ENCODE measurements around the gene PLCXD3. TPM values are rescaled to one million over a fixed set of nuclear protein-coding genes. Genes with fewer than 3 reads are reported as not detected.

The PLCXD3 gene
- total RNA-seq, 1 experiment from 2014 or later: 5.0 TPM

- TF ChIP-seq, protein P1, sequence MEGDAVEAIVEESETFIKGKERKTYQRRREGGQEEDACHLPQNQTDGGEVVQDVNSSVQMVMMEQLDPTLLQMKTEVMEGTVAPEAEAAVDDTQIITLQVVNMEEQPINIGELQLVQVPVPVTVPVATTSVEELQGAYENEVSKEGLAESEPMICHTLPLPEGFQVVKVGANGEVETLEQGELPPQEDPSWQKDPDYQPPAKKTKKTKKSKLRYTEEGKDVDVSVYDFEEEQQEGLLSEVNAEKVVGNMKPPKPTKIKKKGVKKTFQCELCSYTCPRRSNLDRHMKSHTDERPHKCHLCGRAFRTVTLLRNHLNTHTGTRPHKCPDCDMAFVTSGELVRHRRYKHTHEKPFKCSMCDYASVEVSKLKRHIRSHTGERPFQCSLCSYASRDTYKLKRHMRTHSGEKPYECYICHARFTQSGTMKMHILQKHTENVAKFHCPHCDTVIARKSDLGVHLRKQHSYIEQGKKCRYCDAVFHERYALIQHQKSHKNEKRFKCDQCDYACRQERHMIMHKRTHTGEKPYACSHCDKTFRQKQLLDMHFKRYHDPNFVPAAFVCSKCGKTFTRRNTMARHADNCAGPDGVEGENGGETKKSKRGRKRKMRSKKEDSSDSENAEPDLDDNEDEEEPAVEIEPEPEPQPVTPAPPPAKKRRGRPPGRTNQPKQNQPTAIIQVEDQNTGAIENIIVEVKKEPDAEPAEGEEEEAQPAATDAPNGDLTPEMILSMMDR (conservative IDR thresholded peaks at IDR 0.05; ENCODE audit: low read depth, low read length): no peak
- TF ChIP-seq EZH2phosphoT487 (IDR thresholded peaks at IDR 0.05; ENCODE audit: borderline replicate concordance, low read length): no peak
- TF ChIP-seq EZH2 (IDR thresholded peaks at IDR 0.05; ENCODE audit: low read length, unreplicated experiment): no peak
- no peaks in the 10 kb centered on the region for H3K36me3 ChIP-seq (ENCODE audit: low read depth, low read length)
- no peaks in the 10 kb centered on the region for H4K20me1 ChIP-seq (ENCODE audit: low read length)
- no peaks in the 10 kb centered on the region for H3K4me1 ChIP-seq (ENCODE audit: insufficient read depth, low read length)
- no peaks in the 10 kb centered on the region for H3F3A ChIP-seq (ENCODE audit: low read length, unreplicated experiment)
- intact Hi-C loops (cut with micrococcal nuclease): no loop called here
- no peak overlapping the region for H3K4me2 ChIP-seq (ENCODE audit: low read length)
- H3K9ac ChIP-seq (ENCODE audit: low read length): no peak overlapping the region
- ATAC-seq (no peak), DNase-seq (no peak)
- no peaks in the 10 kb centered on the region for H3K79me2 ChIP-seq (ENCODE audit: low read length)
- H3K9me2 ChIP-seq (replicated peaks; ENCODE audit: low read length): no peaks in the 10 kb centered on the region; the same call in 1 of the 2 replicates
- POLR2A ChIA-PET (ENCODE audit: unreplicated experiment): no interaction called here
- no peak overlapping the region for H2AFZ ChIP-seq (ENCODE audit: low read length)
- no TSS peak for BruUV-seq (replicated peaks)
- H3K27me3 ChIP-seq (ENCODE audit: low read length): no peaks in the 10 kb centered on the region
- H3K27ac ChIP-seq (ENCODE audit: low read length): no peak overlapping the region
- CTCF ChIA-PET: no interaction called here
- no peak overlapping the region for H3K4me3 ChIP-seq (ENCODE audit: low read length)
- H3K9me3 ChIP-seq (ENCODE audit: low read length): no peaks in the 10 kb centered on the region
Observed at GRCh38 chr5:41312478-41313060, 197.8 kb downstream of the PLCXD3 start.

- BruUV-seq (replicated peaks): no TSS peak
- Histone ChIP-seq H3K9ac (ENCODE audit: low read length) (no peak overlapping the region), H3K4me1 (ENCODE audit: insufficient read depth, low read length) (no peaks in the 10 kb centered on the region), H3K27ac (ENCODE audit: low read length) (no peak overlapping the region), H3K79me2 (ENCODE audit: low read length) (no peaks in the 10 kb centered on the region), H3K9me3 (ENCODE audit: low read length) (no peaks in the 10 kb centered on the region), H3K36me3 (ENCODE audit: low read depth, low read length) (no peaks in the 10 kb centered on the region), H4K20me1 (ENCODE audit: low read length) (no peaks in the 10 kb centered on the region), H3K4me2 (ENCODE audit: low read length) (no peak overlapping the region), H2AFZ (ENCODE audit: low read length) (no peak overlapping the region), H3K4me3 (ENCODE audit: low read length) (no peak overlapping the region), H3F3A (ENCODE audit: low read length, unreplicated experiment) (no peaks in the 10 kb centered on the region), H3K27me3 (ENCODE audit: low read length) (no peaks in the 10 kb centered on the region), H3K9me2 (replicated peaks; ENCODE audit: low read length) (no peaks in the 10 kb centered on the region; the same call in 1 of the 2 replicates)
- ATAC-seq (no peak), DNase-seq (no peak)
- ChIA-PET POLR2A (ENCODE audit: unreplicated experiment) (no interaction called here), CTCF (no interaction called here)
- TF ChIP-seq EZH2 (IDR thresholded peaks at IDR 0.05; ENCODE audit: low read length, unreplicated experiment) (no peak), EZH2phosphoT487 (IDR thresholded peaks at IDR 0.05; ENCODE audit: borderline replicate concordance, low read length) (no peak)
- TF ChIP-seq, protein P1 (conservative IDR thresholded peaks at IDR 0.05; ENCODE audit: low read depth, low read length): no peak
- intact Hi-C loops (cut with micrococcal nuclease): no loop called here
Observed at GRCh38 chr5:41312066-41312465, 198.3 kb downstream of the PLCXD3 start.

GRCh38 chr5:41309275-41309674 is 201.1 kb downstream of the PLCXD3 start:
- H3F3A ChIP-seq (ENCODE audit: low read length, unreplicated experiment): no peaks in the 10 kb centered on the region
- no peaks in the 10 kb centered on the region for H3K4me1 ChIP-seq (ENCODE audit: insufficient read depth, low read length)
- H4K20me1 ChIP-seq (ENCODE audit: low read length): no peaks in the 10 kb centered on the region
- no peaks in the 10 kb centered on the region; the same call in 1 of the 2 replicates for H3K9me2 ChIP-seq (replicated peaks; ENCODE audit: low read length)
- TF ChIP-seq, protein P1 (conservative IDR thresholded peaks at IDR 0.05; ENCODE audit: low read depth, low read length): no peak
- TF ChIP-seq EZH2 (IDR thresholded peaks at IDR 0.05; ENCODE audit: low read length, unreplicated experiment) (no peak), EZH2phosphoT487 (IDR thresholded peaks at IDR 0.05; ENCODE audit: borderline replicate concordance, low read length) (no peak)
- H3K27ac ChIP-seq (ENCODE audit: low read length): no peak overlapping the region
- no peak for ATAC-seq
- H2AFZ ChIP-seq (ENCODE audit: low read length): no peak overlapping the region
- no peak overlapping the region for H3K9ac ChIP-seq (ENCODE audit: low read length)
- no peaks in the 10 kb centered on the region for H3K9me3 ChIP-seq (ENCODE audit: low read length)
- POLR2A ChIA-PET (ENCODE audit: unreplicated experiment): no interaction called here
- H3K36me3 ChIP-seq (ENCODE audit: low read depth, low read length): no peaks in the 10 kb centered on the region
- no peak overlapping the region for H3K4me2 ChIP-seq (ENCODE audit: low read length)
- intact Hi-C loops (cut with micrococcal nuclease): no loop called here
- DNase-seq: no peak
- no peaks in the 10 kb centered on the region for H3K79me2 ChIP-seq (ENCODE audit: low read length)
- CTCF ChIA-PET: no interaction called here
- no peak overlapping the region for H3K4me3 ChIP-seq (ENCODE audit: low read length)
- no TSS peak for BruUV-seq (replicated peaks)
- no peaks in the 10 kb centered on the region for H3K27me3 ChIP-seq (ENCODE audit: low read length)
